Parathyroid adenoma (tissue), 2 donors: Measurements from ENCODE around the gene DDX10.

Source experiments
- H2AFZ ChIP-seq: fragments of 300-600 bp; sonication (generic); one replicate; pipeline ENCODE4 v1.7.0; 2017; ENCODE audit warnings: antibody characterized with exemption, mild to moderate bottlenecking
- H3K27ac ChIP-seq: fragments of 300-600 bp; sonication (generic); one replicate; pipeline ENCODE4 v1.7.0; 2017
- H3K27me3 ChIP-seq: fragments of 300-600 bp; sonication (generic); one replicate; pipeline ENCODE4 v1.7.0; 2017; ENCODE audit warnings: low read length; ENCODE audit not compliant: control insufficient read depth, insufficient read depth
- H3K36me3 ChIP-seq: fragments of 300-600 bp; sonication (generic); one replicate; pipeline ENCODE4 v1.7.0; 2017; ENCODE audit warnings: low read length; ENCODE audit not compliant: control insufficient read depth, insufficient read depth
- H3K4me1 ChIP-seq: fragments of 300-600 bp; sonication (generic); one replicate; pipeline ENCODE4 v1.7.0; 2017; ENCODE audit warnings: control low read depth
- H3K4me2 ChIP-seq: fragments of 300-600 bp; sonication (generic); one replicate; pipeline ENCODE4 v1.7.0; 2017; ENCODE audit warnings: low read length
- H3K4me3 ChIP-seq: fragments of 300-600 bp; sonication (generic); one replicate; pipeline ENCODE4 v1.7.0; 2017; ENCODE audit warnings: low read depth, low read length
- H3K79me2 ChIP-seq: fragments of 300-600 bp; sonication (generic); one replicate; pipeline ENCODE4 v1.7.0; 2017; ENCODE audit warnings: control low read depth
- H3K9ac ChIP-seq: fragments of 300-600 bp; sonication (generic); one replicate; pipeline ENCODE4 v1.7.0; 2017; ENCODE audit warnings: mild to moderate bottlenecking
- H3K9me3 ChIP-seq: fragments of 300-600 bp; sonication (generic); one replicate; pipeline ENCODE4 v1.7.0; 2017; ENCODE audit warnings: low read length; ENCODE audit not compliant: control insufficient read depth
- TF ChIP-seq, protein P1 (sequence below): fragments of 300-600 bp; sonication (generic); IDR thresholded peaks from one replicate; pipeline ENCODE4 v1.7.0; 2017; ENCODE audit warnings: antibody characterized with exemption, mild to moderate bottlenecking
- donor health status: primary hyperparathyroidism.

DDX10 gene

DNA sequence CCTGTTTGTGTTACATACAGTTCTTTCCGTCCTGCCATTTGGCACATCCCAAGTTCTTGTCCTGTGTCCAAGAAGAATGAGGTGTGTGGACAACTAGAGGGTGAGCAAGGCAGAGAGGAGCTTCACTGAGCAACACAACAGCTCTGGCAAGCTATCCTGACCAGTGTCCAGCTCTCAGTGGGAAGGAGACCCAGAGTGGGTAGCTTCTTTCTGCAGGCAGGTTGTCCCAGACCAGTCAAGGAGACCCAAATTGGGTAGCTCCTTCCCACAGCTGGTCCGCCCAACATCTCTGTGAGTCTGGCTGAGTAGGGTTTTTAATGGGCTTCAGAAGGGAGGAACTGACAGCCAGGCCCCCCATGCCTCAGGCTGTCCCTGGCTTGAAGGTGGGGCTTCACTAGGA, 36.1 kb upstream of the DDX10 start:
- Histone ChIP-seq H3K4me2 (no peak overlapping the region), H3K79me2 (no peaks in the 10 kb centered on the region), H2AFZ (no peak overlapping the region), H3K4me3 (no peak overlapping the region), H3K27me3 (no peaks in the 10 kb centered on the region), H3K9me3 (no peaks in the 10 kb centered on the region), H3K36me3 (no peaks in the 10 kb centered on the region), H3K27ac (no peak overlapping the region), H3K4me1 (peaks cover 2% of the 10 kb centered on the region), H3K9ac (no peak overlapping the region)
- TF ChIP-seq, protein P1, sequence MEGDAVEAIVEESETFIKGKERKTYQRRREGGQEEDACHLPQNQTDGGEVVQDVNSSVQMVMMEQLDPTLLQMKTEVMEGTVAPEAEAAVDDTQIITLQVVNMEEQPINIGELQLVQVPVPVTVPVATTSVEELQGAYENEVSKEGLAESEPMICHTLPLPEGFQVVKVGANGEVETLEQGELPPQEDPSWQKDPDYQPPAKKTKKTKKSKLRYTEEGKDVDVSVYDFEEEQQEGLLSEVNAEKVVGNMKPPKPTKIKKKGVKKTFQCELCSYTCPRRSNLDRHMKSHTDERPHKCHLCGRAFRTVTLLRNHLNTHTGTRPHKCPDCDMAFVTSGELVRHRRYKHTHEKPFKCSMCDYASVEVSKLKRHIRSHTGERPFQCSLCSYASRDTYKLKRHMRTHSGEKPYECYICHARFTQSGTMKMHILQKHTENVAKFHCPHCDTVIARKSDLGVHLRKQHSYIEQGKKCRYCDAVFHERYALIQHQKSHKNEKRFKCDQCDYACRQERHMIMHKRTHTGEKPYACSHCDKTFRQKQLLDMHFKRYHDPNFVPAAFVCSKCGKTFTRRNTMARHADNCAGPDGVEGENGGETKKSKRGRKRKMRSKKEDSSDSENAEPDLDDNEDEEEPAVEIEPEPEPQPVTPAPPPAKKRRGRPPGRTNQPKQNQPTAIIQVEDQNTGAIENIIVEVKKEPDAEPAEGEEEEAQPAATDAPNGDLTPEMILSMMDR: no peak

DNA sequence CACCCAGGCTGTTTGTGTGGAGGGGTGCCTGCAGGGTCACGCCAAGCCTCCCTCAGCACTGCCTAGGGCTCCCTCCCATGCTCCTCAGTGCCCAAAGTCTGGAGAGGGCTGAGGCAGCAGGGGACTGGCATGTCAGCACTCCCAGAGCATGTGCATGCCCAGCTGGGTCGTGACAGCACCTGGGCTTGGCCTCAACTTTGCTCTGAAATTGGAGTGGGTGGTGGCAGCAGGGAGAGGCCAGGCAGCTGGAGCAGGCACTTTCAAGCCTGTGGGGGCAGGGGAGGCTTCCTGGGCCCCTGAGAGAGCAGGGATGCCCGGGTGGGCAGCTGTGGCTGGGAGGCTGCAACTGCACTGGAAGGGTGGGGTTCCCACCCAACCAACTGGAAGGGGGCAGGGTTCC, 35.6 kb upstream of the DDX10 start:
- Histone ChIP-seq H3K27ac (no peak overlapping the region), H3K79me2 (no peaks in the 10 kb centered on the region), H3K9me3 (no peaks in the 10 kb centered on the region), H3K36me3 (no peaks in the 10 kb centered on the region), H3K9ac (no peak overlapping the region), H3K4me1 (peaks cover 2% of the 10 kb centered on the region), H3K27me3 (no peaks in the 10 kb centered on the region), H3K4me2 (no peak overlapping the region), H2AFZ (no peak overlapping the region), H3K4me3 (no peak overlapping the region)
- TF ChIP-seq, protein P1: no peak

DNA sequence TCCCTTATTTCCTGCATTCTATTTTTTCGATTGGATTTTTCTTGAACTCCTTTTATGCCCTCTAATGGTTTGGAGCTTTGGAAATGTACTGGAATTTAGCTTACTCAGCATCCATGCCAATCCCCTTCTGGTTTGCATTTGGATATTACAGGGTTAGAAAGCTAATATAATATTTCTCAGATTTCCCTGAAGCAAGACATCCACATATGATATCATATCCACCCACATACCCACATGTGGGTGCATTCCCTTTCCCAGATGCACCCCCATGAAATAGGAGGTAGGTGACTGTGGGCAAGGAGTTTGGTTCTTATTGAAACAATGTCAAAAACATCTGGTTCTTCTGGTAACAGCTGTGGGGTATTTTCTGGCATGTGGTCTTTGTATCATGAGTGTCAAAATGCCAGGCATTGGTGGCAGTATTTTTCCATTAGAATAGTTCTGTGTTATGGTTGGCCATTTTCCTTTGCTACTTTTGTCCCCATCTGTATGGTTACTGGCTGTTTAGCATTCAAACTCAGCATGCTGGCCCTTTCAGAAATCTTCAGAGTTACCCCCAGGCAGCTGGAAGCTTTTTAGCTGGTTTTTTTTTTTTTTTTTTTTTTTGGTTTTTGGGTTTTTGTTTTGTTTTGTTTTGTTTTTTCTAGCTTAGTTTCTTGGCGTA, 32.7 kb upstream of the DDX10 start:
- no peak overlapping the region for H3K9ac ChIP-seq
- no peak overlapping the region for H2AFZ ChIP-seq
- TF ChIP-seq, protein P1: no peak
- H3K27me3 ChIP-seq: no peaks in the 10 kb centered on the region
- no peaks in the 10 kb centered on the region for H3K9me3 ChIP-seq
- no peak overlapping the region for H3K4me3 ChIP-seq
- peak overlapping the region; percentile 81 for H3K27ac ChIP-seq
- H3K4me2 ChIP-seq: no peak overlapping the region
- no peaks in the 10 kb centered on the region for H3K79me2 ChIP-seq
- H3K4me1 ChIP-seq: peaks cover 2% of the 10 kb centered on the region
- H3K36me3 ChIP-seq: no peaks in the 10 kb centered on the region

DNA sequence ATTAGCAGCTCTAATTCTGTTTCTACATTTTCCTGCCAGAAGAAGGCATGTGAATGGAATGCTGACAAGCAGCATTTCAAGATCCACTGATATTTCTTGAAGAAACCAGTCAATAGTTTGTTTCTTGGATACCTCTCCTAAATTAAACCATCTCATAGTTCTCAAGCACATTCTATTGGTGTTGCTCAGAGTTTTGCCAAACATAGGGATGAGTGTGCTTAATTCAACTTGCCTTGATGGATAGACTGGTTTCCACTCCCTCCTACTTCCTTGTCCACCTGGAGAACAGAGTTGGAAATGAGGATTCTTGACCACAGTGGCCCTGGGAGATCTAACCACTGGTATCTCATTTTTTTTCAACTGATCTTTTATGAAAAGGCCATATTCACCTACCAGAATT, 29.8 kb upstream of the DDX10 start:
- peak overlapping the region; percentile 20 for H3K27ac ChIP-seq
- TF ChIP-seq, protein P1: no peak
- H3K36me3 ChIP-seq: no peaks in the 10 kb centered on the region
- H3K79me2 ChIP-seq: no peaks in the 10 kb centered on the region
- H3K4me2 ChIP-seq: no peak overlapping the region
- no peaks in the 10 kb centered on the region for H3K9me3 ChIP-seq
- no peak overlapping the region for H3K4me3 ChIP-seq
- no peak overlapping the region for H3K9ac ChIP-seq
- H2AFZ ChIP-seq: no peak overlapping the region
- peaks cover 2% of the 10 kb centered on the region for H3K4me1 ChIP-seq
- H3K27me3 ChIP-seq: no peaks in the 10 kb centered on the region

DNA sequence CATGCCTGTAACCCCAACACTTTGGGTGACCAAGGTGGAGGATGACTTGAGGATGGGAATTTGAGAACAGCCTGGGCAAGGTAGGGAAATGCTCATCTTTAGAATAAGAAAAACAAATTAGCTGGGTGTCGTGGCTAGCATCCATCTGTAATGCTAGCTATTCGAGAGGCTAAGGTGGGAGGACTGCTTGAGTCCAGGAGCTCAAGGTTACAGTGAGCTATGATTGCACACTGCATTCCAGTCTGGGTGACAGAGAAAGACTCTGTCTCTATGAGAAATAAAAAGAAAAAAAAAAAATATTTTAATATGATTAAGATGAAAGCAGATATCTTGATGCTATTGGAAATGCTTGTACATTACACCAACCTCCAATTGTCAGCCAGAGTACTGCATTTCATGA, 28.6 kb upstream of the DDX10 start:
- Histone ChIP-seq H3K4me3 (no peak overlapping the region), H3K4me2 (no peak overlapping the region), H3K79me2 (no peaks in the 10 kb centered on the region), H3K9me3 (no peaks in the 10 kb centered on the region), H3K27me3 (no peaks in the 10 kb centered on the region), H2AFZ (no peak overlapping the region), H3K27ac (no peak overlapping the region), H3K36me3 (no peaks in the 10 kb centered on the region), H3K4me1 (peaks cover 2% of the 10 kb centered on the region), H3K9ac (no peak overlapping the region)
- TF ChIP-seq, protein P1: no peak
